Activated CD4-positive, alpha-beta T cell treated with anti-CD3 and anti-CD28 coated beads, Interleukin-2, amount 50 U/mL, for 4 hours (primary cell): ENCODE data around the gene FOXM1.

Experiments
- DNase-seq, 2 experiments: peaks; one replicate each; pipeline ENCODE4 v3.0.0-alpha.2; 2020

The FOXM1 gene

DNA sequence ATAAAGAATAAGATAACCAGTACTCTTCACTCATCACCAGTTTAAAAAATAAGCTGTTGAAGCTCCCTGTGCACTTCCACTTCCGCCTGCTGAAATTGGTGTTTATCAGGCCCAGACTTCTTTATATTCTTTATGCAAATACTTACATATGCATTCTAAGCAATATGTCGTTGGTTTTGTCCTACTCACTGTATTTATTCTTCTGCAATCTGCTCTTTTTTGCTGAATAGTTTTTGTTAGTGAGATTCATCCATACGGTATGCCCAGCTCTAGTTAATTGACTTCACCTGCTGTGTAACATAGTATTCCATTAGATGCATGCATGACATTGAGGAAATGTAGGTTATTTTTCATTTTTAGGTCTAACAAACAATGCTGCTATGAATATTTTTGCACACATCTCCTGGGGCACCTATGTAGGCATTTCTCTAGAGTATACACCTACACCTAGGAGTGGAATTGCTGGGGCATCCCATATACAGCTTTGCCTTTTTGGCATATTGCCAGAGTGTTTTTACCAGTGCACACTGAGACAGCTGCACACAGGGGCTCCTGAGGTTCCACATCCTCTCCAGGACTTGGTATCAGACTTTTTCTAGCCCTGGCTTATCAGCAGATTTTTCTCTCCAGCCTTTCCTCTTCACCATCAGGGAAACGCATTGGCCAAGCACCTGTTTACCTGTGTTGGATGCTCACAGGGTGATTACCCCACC, 41.1 kb downstream of the FOXM1 start:
- DNase-seq, result no peak

DNA sequence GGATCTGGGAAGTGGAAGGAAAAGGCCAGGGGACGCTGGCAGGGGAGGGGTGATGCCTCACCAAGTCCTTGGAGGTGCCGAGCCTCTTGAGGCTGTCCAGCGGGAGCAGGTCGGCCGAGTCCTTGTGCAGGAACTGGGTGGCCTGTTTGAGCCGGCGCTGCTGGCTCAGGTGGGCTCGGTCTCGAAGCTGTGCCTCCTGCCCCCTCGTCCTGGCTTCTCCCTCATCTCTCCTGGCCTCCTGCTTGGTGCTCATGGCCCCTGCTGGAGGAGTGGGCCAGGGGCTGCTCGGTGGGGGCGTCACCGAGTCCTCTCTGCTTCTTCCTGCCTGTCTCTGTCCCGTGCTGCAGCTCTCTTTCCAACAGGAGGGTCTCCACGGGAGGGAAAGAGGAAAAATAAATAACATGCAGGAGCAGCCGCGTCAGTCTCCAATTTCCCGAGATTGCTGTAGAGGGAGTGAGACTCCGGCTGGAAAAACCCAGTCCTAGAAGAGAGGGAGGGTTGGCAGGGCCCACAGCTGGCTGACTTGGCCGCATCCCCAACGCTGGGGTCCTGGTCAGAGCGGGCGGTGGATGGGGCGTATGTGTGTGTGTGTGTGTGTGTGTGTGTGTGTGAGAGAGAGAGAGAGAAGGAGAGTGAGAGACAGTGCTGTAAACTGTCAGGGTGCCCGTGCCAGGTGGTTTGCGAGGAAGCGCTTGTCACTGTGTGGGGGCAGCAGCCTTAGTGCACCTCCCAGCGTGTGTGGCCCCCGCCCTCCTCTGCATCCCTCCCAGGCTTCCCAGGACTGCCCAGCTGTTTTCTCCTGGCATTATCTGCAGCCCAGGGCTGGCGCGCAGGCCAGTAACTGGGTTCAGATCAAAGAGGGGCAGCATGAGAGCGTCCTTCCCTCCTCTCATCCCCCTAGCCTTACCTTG, 42.1 kb downstream of the FOXM1 start, which contains the start of gene NRIP2:
NRIP2 (minus strand) TSS at position 455 of the 911 bp plus-strand sequence; CDS start at position 403, 52 bp downstream.
- DNase-seq, result no peak

DNA sequence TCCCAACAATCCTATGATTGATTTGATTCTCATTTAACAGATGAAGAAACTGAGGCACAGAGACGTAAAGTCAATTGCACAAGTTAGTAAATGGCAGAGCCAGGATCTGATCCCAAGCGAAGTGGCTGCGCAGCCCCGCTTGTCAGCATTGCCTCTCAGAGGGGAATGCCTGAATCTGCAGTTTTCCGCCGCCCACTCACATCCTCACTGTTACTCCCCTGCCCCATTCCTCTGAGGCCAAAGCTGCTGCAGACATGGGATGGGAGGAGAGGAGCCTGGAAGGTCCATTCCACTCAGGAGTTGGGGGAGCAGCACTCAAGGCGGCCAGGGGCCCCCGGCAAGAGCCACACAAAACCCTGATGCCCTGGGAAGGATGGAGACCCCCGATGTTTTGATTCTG, 43.2 kb downstream of the FOXM1 start:
- DNase-seq, result no peak

DNA sequence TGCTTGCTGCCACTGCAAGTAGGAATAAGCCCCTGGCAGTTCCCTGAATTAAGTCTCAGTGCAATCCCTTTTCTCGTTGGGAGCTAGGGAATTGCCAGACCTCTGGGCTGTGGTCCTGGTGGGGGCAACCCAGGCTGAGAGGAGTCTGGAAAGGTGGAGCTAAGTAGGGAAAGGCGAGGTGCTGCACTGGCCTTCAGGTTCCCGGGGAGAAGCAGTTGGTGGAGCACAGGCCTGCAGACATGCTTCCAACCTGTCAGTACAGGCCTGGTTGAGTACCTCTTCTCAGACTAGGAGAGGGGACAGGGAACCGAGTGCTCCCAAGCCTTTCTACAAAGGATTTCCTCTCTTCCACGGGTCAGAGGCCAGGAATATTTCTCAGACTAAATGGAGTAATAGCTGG, 43.6 kb downstream of the FOXM1 start:
- DNase-seq, result no peak

DNA sequence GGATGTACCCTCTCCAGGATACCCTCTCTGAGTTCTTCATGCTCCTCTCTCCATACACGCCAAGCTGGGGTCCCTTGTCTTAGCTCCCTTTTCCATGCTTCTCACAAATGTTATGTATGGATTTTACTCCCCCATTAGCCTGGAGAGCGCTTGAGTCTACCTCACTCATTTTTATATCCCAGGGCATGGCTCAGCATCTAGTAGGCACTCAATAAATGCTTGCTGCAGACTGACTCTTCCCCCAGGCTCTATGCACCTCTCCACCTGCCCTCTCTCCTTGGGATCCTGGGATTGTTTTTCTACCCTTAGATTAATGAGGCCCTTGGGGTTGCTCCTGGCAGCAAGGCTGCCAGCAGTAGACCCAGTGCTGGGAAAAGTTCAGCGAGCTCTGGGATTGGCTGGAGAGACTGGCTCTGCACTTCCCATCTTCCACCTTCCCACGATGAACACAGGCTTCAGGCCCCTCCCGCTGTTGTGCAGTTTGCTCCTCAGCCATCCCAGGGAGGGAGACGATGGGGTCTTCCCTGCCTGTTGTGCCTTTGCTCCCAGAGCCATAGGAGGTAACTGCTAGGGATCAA, 44.3 kb downstream of the FOXM1 start:
- no peak for DNase-seq

DNA sequence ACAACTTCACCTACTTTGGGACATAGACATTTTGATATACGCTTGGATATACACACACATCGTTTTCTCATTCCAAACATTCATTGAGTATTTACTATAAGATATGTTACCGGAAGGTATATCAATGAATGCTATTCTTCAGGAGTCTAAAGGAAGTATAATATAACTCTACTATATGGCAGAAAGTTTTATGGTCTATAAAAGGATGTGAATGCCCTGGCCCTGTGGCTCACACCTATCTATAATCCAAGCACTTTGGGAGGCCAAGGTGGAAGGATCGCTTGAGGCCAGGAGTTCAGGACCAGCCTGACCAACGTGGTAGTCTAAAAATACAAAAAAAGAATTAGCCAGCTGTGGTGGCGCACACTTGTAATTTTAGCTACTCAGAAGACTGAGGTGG, 47.7 kb downstream of the FOXM1 start:
- no peak for DNase-seq

DNA sequence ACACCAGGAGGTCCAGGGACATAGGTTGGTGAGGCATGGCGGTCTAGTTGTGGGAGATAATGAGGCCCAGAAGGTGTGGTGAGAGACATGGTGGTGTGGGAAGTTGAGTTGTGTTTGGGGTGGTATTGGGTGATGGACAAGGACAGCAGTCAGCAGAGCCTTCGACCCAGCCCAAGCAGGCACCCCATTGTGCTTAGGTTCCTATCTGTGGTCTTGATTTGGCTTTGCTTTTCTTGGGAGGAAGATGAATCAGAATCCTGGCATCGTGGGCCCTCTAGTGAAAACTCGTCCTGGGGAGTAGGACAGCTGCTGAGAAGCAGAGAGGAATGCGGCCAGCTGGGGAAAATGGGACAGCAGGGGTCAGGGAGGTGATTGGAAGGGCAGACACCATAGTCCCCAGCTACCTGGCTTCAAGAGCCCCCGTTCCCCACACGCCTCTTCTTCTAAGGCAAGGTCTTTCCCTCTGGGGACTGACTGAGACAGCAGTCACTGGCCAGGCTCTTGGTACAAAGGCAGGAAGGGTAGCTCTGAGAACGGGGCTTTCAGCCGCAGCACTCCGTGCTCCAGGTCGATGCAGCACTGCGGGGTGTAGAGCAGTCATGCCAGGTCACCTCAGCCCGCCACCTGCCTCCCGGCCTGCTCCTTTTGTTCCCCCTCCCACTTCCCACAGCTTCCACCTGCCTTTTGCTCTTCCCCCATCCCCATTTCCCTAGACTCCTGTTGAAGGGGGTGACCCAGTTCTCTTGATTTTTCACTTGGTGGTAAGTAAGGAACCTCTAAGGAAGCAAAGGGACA, 50.1 kb downstream of the FOXM1 start:
- DNase-seq, result no peak

DNA sequence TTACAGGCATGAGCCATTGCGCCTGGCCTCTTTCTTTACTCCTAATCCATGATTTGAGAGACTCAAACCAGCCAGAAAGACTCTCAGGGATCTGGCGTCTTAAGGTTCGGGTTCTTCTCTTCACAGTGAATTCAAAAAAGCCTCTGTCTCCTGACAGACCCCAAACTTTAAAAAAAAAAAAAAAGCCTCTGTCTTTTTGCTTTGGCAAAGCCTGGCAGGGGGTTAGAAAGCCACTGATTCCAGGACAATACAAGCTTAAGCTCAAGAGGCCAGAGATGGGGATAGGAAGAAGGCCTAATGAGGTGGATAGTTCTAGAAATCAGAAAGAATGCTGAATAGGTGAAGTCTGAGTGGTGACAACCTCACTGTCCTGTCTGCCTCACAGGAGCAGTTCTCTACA, 50.9 kb downstream of the FOXM1 start:
- DNase-seq, result no peak

DNA sequence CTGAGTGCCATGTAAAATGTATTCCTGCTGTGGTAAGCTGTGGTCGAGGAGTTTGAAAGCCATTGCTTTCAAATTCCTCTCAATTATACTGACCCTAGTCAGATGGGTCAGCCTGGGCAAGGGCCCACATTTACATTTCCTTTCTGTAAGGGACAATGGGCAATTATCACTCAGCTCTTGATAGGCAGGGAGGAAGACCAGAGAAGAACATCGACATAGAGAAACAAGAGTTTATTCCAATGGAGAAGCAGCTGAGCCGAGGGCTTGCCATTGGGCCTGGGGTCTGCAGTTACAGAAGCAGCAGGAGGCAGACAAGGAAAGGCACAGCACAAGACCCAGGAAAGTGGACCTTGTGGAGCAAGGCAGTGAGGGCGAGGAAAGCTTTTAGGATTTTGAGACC, 51.8 kb downstream of the FOXM1 start:
- no peak for DNase-seq

DNA sequence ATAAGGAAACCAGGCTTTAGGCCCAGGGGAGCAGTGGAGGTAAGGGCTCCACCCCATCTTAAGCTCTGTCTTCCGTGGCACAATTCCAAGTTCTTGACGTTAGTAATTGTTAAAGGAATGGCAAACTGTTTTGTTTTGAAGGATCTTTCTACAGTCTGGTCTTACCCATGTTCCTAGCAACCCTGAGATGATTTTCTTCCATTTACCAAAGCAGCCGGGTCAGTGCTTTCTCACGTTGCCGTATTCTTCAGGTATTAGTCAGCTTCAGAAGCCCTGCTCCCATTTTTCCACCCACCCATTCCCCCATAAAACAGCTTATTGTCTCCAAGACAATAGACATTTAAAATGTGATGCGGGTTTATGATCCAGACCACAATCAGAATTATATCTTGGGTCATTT, 52.4 kb downstream of the FOXM1 start:
- no peak for DNase-seq

DNA sequence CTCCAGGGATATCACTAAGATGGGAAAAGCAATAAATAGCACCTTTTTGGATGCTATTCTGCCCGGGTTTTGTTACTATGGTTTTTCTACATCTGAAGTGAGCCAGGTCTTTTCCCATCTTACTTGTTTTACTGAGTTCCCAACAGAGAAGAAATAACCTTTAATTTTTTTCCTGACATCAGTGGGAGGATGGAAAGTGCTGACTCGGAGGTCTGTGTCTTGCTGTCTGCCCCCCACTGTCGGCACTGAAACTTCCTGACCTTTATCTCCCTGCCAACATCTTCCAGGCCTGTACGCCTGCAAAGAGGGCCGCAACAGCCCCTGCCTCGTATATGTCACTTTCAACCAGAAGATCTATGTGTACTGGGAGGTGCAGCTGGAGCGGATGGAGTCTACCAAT, 53.5 kb downstream of the FOXM1 start:
- no peak for DNase-seq

DNA sequence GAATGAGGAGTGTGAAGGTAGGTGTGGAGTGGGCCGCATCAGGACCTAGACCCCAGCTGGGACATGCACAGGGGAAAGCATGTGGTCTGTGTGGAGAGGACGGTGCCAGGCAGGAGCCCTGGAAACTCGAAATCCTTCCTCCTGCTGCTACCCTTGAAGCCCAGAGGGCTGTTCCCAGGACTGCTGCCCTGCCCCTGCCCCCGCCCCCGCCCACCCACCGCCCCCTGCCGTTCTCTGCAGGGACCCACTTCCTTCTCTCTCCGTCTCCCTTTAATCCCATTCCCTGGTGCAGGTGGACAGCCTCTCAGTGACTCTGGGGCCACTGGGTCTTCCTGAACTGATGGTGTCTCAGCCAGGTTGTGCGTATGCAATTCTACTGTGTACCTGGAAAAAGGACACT, 56.5 kb downstream of the FOXM1 start:
- DNase-seq, result no peak

DNA sequence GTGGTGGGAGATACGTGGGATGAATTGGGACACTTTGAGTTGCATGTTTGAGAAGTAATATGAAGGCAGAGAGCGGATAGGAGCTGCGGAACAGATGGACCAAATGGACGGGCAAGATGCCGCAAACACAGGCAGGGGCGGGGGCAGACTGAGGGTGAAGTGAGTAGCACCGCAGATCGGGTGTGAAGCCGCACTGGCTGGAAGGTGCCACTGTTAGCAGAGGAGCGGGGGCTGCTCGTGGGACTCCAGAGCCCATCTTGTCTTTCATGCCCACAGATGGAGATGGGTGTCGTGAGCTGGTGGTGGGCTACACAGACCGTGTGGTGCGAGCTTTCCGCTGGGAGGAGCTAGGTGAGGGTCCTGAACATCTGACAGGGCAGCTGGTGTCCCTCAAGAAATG, 57.2 kb downstream of the FOXM1 start:
- no peak for DNase-seq

DNA sequence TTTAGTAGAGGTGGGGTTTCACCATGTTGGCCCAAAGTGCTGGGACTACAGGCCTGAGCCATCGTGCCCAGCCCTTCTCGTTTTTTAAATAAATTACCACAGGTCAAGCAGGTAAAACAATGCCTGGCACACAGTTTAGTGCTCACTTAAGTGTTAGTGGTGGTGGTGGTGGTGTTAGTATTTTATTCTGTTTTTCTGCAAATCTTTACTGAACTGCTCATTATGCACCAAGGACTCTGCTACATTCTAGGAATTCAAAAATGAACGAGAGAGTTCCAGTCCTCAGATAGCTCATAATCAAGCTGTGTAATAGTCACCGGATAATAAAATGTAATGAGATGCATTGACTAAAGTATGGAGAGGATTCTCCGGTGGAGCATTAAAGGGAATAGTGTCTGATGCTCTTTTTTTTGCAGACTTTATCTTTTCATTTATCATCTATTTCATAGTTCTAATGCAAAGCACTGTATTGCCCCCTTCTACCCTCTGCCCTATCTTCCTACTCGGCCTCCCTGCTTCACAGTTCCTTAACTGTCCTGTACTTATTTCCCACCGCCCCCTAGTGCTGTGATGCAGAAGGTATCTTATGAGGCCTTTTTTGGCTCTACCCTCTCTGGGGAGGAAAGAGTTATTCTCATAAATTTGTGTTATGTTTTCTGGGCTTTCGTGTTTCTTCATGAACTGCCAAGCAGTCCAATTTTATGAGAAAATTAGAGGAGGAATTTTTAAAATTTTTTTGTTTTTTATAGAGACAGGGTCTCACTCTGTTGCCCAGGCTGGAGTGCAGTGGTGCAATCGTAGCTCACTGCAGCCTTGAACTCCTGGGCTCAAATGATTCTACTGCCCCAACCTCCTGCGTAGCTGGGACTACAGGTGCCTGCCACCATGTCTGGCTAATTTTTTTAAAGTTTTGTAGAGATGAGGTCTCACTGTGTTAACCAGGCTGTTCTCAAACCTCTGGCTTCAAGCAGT, 63.5 kb downstream of the FOXM1 start:
- peak; percentile 31 to 40 for DNase-seq

DNA sequence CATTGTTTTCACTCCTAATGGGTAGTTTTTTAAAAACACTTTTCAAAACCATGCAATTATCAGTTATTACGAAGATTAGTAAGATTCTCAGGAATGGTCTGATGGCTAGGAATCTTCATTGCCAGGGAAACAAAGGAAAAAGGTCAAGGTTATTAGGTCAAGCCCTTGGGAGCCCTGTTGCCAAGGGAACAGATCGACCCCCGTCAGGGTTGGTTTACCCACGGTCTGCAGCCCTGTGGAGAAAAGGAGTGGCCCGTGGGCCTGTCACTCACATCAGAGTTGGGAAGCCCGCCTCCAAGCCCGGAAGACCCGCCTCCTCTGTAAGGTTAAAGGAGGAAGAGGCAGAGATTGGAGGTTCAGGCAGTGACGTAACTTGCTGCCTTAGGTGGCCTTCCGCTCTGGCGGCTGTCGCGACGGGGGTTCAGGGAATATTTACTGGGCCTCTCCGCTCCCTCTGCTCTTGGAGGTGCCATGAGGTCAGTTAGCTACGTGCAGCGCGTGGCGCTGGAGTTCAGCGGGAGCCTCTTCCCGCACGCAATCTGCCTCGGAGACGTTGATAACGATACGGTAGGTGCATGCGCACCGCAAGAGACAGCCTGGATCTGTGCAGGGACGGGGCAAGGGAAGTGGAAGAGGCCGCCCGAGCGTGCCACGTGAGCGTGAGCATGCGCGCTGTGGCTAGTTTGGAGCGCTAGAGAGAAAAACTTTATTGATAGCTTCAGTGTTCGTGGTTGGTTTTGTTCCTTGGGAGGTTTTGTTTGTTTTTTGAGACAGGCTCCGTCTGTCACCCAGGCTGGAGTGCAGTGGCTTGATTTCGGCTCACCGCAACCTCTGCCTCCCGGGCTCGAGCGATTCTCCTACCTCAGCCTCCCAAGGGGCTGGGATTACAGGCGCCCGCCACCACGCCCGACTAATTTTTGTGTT, 64.4 kb downstream of the FOXM1 start, which contains the start of gene ITFG2:
ITFG2 (plus strand) TSS at position 379 of the 924 bp plus-strand sequence; CDS start at position 472, 93 bp downstream.
- DNase-seq, result peak; percentile 95

DNA sequence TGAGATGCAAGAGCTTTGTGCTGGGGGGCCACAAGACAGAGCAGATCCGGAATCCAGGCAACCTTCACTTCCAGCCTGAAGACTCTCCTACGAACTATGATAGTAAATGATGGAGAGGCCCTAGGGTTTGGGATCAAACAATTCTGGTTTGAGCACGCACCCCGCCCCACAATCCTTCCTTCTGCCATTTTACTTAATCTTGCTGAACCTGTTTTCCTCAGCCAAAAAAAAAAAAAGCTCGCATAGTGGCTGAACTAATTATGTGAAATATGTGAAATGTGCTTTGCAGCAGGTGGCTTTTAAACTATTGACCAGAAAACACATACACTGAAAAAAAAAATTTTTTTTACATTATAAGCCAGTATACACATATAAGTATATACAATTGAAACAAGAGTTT, 65.2 kb downstream of the FOXM1 start:
- no peak for DNase-seq
